PC-3 (cell line): ENCODE measurements around the gene ERCC3.

Experiments used
- CTCF ChIP-seq: fragments of 300-600 bp; sonication (generic); conservative IDR thresholded peaks from 2 replicates; pipeline ENCODE4 v1.5.1; 2017; ENCODE audit warnings: antibody characterized with exemption, low read depth, mild to moderate bottlenecking, low read length
- EZH2 ChIP-seq: fragments of 300-600 bp; sonication (generic); IDR thresholded peaks from one replicate; pipeline ENCODE4 v1.6.1; 2017; ENCODE audit warnings: antibody characterized with exemption, mild to moderate bottlenecking, low read length; ENCODE audit not compliant: unreplicated experiment
- EZH2phosphoT487 ChIP-seq: fragments of 300-600 bp; sonication (generic); IDR thresholded peaks from 2 replicates; pipeline ENCODE4 v1.6.1; 2018; ENCODE audit warnings: mild to moderate bottlenecking, antibody characterized with exemption, low read length, borderline replicate concordance

- no peak for TF ChIP-seq CTCF
- TF ChIP-seq EZH2: no peak
- TF ChIP-seq EZH2phosphoT487: no peak
Measured at GRCh38 chr2:127279781-127280180, 14.2 kb downstream of the ERCC3 start.
